ENCODE results near the gene OAS1. TPM values are rescaled to one million over a fixed set of nuclear protein-coding genes. Genes with fewer than 3 reads are reported as not detected.

Gene OAS1
- total and polyA plus RNA-seq, 9 of the 15 experiments (the other 6 are each of a cell fraction or from before 2014, with no cell fraction given): 0.06 to 0.25 TPM; not detected in 7

GRCh38 chr12:112887550-112887949 lies 19.2 kb upstream of the OAS1 start:
- Histone ChIP-seq H4K20me1 (replicated peaks; ENCODE audit: control insufficient read depth, insufficient read depth, low read length) (no peaks in the 10 kb centered on the region), H3K4me1 (replicated peaks in 1 of 2; ENCODE audit: control insufficient read depth in 2 of 2, insufficient read depth in 2 of 2, low read length in 2 of 2) (no peaks in the 10 kb centered on the region), H3K27me3 (ENCODE audit: control insufficient read depth in 2 of 2, insufficient read depth in 2 of 2, low read length in 2 of 2) (no peaks in the 10 kb centered on the region), H3K27ac (ENCODE audit: extremely low read depth, low read depth, low read length) (no peak overlapping the region), H3K9me3 (replicated peaks; ENCODE audit: control insufficient read depth, insufficient read depth, low read depth, low read length) (no peaks in the 10 kb centered on the region), H3K9me1 (ENCODE audit: control insufficient read depth, insufficient read depth, low read length) (no peaks in the 10 kb centered on the region), H3K9ac (ENCODE audit: insufficient read depth in 1 of 2, low read depth in 2 of 2, low read length in 2 of 2) (no peak overlapping the region), H3K4me2 (ENCODE audit: insufficient read depth, low read length) (no peak overlapping the region), H3K4me3 (no peak overlapping the region), H2AFZ (ENCODE audit: low read depth, low read length) (no peak overlapping the region), H3K36me3 (ENCODE audit: control insufficient read depth, insufficient read depth, low read length) (no peaks in the 10 kb centered on the region), H3K79me2 (ENCODE audit: control insufficient read depth, insufficient read depth, low read length) (no peaks in the 10 kb centered on the region)
- POLR2A ChIA-PET: no interaction called here
- 0% methylated on average over 2 of the region's 2 CpGs for WGBS (ENCODE audit: insufficient coverage, low coverage, missing lambda C conversion rate)
- in situ Hi-C loops (cut with MboI) (no loop called here), intact Hi-C loops (cut with micrococcal nuclease) (no loop called here)
- CTCF ChIA-PET (ENCODE audit: low intra/inter-chr PET ratio): no interaction called here
- BruUV-seq (replicated peaks): no TSS peak
- FAIRE-seq (no peak), DNase-seq (ENCODE audit: extremely low read depth in 1 of 4, low spot score in 3 of 4) (no peak), ATAC-seq (no peak)
- TF ChIP-seq ZNF77 (CRISPR knock-in tag; IDR thresholded peaks at IDR 0.05): no peak
- TF ChIP-seq TCF7 (IDR thresholded peaks at IDR 0.05; ENCODE audit: borderline replicate concordance): no peak
- no peak for TF ChIP-seq ZNF639 (CRISPR knock-in tag; conservative IDR thresholded peaks at IDR 0.05 in 1 of 2, IDR thresholded peaks at IDR 0.05 in 1 of 2)
- no peak for TF ChIP-seq ZNF830 (CRISPR knock-in tag; IDR thresholded peaks at IDR 0.05)
- no peak for TF ChIP-seq PBX2 (CRISPR knock-in tag; IDR thresholded peaks at IDR 0.05; ENCODE audit: low read depth)
- no peak for TF ChIP-seq PBX2 (tag; conservative IDR thresholded peaks at IDR 0.05; ENCODE audit: low read depth)
- TF ChIP-seq RBM39 (optimal IDR thresholded peaks at IDR 0.05; ENCODE audit: low read depth, low read length): no peak
- no peak for TF ChIP-seq HES1 (IDR thresholded peaks at IDR 0.05; ENCODE audit: low read depth)
- TF ChIP-seq RFX1 (IDR thresholded peaks at IDR 0.05): no peak
- no peak for TF ChIP-seq STAT5B (CRISPR knock-in tag; IDR thresholded peaks at IDR 0.05)
- no peak for TF ChIP-seq NFE2 (IDR thresholded peaks at IDR 0.05; ENCODE audit: low read depth)
- no peak for TF ChIP-seq ZNF282 (CRISPR knock-in tag; IDR thresholded peaks at IDR 0.05)
- TF ChIP-seq PTRF (tag; IDR thresholded peaks at IDR 0.05): no peak
- TF ChIP-seq PTBP1 (IDR thresholded peaks at IDR 0.05; ENCODE audit: low read depth, low read length): no peak
- TF ChIP-seq POLR2H (tag; IDR thresholded peaks at IDR 0.05; ENCODE audit: low read depth): no peak
- TF ChIP-seq ZNF184 (CRISPR knock-in tag; IDR thresholded peaks at IDR 0.05): no peak
- no peak for TF ChIP-seq ZBED1 (IDR thresholded peaks at IDR 0.05)
